HuH-7 (cell line): ENCODE measurements around the gene SPATA2L.
"Not testable (repeated sequence)": the region's sequence is repeated elsewhere in the genome, so short reads cannot be mapped to it uniquely, and the experiment has no call there.

ENCODE experiments used
- DNase-seq: peaks from one replicate; pipeline ENCODE4 v3.0.0; 2011; ENCODE audit warnings: low spot score

The SPATA2L gene

DNA sequence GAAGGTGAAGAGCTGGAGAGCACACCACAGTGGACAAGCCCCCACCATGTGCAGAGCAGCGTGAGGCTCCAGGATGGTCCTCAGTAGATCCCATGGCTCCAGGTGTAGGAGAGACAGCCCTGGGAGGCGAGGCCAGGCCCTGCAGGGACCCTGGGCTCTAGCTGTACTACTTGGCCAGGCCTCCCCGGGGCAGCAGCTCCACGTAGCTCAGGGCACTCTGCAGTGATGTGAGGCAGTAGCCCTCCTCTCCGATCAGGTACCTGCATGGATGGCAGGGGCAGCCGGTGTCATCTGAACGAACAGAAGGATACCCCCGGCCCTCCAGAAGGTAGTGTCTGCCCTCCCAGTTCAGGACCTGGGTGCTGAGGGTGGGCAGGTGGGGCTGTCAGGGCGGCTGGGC is 6.2 kb upstream of the SPATA2L start:
- no peak for DNase-seq

DNA sequence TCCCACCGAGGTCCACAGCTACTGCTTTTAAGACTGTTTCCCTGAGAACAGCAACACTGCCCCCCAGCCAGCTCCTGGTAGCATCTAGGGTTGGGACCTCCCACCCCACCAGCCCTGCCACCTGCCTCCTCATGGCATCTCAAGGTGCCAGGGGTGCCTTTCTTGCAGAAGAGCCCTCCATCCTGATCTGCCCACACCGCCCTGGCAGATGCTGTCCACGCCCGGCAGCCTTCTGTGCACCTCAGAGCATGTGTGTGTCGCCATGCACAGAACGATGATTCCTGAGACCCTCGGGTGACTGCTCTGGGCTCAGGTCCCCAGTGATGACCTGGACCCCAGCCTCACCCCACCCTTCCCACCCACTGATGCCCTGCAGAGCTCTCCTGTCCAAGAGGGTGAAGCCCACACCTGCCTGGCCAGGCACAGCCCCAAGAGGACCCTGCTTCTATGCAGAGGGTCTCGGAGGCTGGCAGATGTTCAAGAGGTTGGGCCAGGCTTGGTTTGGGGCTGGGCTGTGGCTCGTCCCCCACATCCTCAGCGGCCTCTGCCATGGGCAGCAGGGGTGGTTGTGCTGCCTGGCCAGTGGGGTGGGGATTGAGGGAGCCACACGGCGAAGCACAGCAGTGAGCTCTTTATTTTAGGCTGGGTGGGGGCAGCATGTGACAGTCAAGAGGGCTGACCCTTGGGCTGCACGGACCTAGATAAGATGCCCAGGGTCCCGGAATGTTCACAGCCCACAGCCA is 5.2 kb upstream of the SPATA2L start:
- no peak for DNase-seq

DNA sequence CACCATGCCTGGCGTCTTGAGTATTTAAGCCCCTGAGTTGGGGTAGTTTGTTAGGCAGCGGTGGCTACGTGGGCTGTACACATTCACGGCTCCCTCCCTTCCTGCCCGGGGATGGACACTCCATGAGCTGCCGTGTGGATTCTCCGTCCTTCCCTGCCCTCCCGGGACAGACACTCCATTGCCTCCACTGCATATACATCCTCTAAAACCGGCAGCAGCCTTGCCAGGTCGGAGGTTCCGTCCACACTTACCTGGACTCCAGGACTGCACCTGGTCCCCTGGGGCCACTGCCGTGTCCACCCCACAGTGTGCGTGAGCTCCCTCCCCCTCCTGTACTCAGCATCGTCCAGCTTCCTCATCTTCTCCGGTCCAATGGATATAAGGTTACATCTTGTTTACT is 3.5 kb upstream of the SPATA2L start:
- DNase-seq, result no peak

DNA sequence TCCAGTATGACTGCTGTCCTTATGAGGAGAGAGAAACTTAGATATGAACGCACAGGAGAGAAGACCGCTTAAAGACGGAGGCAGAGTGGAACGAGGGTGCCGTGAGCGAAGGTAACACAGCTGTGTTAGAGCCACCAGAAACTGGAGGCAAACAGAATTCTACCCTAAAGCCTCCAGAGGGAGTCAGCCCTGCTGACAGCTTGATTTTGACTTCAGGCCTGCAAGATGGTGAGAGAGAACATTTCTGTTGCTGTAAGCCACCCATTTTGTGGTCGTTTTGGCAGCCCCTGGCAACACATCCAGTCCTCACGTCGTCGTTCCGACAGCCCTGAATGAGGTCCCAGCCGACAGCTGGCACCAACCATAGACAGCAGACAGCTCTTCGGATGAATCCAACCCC is 2.8 kb upstream of the SPATA2L start:
- DNase-seq, result no peak

DNA sequence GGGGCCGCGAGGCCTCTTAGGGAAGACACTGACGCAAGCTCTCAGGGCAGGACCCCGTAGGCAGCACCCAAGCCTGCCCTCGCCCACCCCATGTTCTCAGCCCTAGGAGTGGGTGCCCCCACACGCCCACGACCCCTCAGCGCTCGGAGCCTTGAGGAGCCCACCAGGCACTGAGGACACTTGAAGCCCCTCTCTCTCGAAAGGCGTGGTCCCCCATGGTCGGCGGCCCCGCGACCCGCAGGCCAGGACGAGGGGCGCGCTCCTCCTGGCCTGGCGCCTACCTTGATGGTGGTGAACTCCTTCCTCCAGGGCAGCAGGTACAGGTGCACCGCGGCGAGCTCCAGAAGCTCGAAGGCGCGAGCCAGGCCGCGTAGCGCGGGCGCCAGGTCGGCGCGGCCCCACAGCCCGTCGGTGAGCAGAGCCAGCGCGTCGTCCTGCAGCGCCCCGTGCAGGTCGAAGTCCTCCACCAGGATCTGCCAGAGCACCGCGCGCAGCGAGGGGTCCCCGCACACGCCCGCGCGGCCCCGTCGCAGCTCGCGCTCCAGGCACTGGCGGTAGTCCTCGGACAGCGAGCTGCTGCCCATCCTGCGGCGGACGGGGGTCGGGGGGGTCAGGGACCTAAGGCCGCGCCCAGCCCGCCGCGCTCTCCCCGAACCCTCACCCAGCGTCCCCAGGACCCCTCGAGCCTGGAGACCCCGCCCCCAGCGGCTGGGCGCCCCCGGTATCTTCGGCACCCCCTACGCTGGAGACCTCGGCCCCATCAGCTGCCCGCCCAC is 668 bp downstream of the SPATA2L start:
- peak; percentile 80 for DNase-seq

DNA sequence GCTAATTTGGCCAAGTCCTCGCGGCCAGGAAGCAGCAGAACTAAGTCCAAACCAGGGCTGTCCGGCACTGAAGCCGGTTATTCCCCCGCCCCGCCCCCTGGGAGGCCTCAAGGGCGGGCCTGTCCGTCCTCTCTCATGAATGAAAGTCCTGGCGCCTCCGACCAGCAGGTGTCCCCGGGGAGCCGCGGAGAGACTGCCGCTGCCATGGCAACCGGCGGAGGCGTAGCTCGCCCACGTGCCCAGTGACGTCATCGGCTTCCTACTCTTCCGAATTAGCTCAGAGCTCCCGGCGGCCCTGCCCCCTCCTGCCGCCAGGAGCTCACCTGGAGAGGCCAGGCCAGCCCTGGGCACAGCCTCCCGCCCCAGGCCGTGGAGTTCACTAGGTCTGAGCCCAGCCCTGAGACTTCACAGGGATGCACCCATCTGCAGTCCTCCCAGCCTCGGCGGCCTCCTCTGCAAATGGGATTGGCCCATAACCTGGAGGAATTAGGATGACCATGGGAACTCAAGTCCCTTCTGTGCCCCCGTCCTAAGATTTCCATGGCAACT is 1.3 kb downstream of the SPATA2L start:
- peak; percentile 98 for DNase-seq

DNA sequence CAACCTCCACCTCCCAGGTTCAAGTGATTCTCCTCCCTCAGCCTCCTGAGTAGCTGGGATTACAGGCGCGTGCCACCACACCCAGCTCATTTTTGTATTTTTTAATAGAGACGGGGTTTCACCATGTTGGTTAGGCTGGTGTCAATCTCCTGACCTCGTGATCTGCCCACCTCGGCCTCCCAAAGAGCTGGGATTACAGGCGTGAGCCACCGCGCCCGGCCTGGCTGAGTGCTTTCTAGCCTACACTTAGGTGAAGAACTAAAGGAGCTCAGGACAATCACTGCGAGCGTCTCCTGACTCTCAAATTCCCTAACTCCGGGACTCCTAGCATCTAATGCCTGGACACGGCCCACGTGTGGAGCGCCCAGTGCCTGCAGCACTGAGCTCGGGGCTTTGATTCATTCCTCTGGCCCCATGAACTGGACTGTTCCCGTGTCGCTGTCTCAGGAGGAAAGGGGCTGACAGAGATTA is 1.8 kb downstream of the SPATA2L start:
- not testable (repeated sequence) for DNase-seq

DNA sequence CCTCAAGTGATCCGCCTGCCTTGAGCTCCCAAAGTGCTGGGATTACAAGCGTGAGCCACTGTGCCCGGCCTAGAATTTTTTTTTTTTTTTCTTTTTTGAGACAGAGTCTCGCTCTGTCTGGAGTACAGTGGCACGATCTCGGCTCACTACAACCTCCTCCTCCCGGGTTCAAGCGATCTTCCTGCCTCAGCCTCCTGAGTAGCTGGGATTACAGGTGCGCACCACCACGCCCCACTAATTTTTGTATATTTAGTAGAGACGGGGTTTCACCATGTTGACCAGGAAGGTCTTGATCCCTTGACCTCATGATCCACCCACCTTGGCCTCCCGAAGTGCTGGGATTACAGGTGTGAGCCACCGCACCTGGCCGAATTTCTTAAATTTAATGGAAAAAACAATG is 2.8 kb downstream of the SPATA2L start:
- not testable (repeated sequence) for DNase-seq

DNA sequence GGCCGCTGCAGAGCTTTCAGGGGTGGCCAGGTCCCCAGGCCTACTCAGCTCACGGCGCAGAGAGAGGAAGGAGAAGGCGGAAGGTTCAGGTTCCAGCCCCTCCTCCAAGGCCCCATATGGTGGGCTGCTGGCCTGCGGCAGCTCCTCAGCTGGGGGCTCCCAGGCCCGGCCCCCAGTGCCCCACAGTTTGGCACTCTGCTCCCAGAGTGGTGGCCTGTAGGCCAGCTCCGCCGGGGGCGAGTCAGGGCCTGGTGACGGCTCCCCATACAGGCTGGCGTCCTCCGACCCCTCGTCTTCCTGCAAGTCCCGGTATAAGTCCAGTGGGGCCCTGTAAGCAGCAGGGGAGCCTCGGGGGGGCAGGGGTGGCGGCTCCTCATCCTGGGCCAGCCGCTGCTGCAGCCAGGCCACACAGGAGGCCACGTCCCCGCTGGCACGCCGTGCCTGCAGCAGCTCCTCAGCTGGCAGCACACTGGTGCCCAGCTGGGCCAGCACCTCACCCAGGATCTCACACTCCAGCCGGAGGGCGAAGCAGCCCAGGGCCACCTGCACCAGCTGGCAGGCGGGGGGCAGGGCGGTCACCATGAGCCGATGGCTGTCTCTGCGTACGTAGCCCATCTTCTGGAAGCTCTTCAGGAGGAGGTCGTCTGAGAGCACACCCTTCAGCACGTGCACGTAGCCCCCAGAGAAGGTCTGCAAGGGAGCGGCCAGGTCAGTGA is 3.7 kb downstream of the SPATA2L start:
- DNase-seq, result no peak

DNA sequence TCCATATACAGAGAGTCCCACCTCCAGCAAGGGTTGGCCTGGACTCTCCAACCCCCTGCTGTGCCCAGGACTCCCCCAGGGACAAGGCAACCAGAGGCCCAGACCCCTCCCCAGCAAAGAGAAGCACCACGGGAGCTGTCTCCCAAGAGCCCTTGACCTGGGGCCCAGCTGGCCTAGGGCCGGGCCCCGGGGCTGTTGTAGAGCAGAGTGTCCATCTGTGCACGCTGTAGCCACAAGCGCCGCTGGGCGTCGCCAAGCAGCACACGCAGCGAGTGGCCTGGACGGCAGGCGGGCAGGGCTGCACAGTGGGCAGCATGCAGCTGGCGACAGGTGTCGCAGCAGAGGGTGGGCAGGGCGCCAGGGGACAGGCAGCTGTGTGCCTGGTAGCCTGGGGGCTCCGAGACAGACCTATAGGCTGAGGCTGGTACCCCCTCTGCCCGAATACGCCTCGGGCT is 4.3 kb downstream of the SPATA2L start:
- DNase-seq, result no peak

DNA sequence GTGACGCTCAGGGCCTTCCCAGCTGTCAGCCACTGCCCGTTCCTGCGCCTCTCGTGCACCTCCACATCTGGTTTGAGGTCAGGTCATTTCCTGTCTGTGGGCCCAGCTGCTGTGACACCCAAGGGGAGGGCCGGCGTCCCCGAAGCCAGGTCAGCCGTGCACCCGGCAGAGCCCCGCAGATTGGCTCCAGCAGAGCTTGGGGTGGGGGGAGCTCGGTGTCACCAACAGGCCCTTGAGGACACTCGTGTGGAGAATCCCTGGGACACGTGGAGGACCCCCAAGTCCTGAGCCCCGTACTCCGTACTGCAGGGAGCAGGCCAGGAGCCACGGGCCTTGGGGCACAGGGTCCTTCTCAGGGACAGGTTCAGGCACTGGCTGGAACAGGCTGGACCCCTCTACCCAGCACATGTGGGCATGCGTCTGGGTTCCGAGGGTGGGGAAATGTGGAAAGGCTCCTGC is 4.8 kb downstream of the SPATA2L start:
- no peak for DNase-seq

DNA sequence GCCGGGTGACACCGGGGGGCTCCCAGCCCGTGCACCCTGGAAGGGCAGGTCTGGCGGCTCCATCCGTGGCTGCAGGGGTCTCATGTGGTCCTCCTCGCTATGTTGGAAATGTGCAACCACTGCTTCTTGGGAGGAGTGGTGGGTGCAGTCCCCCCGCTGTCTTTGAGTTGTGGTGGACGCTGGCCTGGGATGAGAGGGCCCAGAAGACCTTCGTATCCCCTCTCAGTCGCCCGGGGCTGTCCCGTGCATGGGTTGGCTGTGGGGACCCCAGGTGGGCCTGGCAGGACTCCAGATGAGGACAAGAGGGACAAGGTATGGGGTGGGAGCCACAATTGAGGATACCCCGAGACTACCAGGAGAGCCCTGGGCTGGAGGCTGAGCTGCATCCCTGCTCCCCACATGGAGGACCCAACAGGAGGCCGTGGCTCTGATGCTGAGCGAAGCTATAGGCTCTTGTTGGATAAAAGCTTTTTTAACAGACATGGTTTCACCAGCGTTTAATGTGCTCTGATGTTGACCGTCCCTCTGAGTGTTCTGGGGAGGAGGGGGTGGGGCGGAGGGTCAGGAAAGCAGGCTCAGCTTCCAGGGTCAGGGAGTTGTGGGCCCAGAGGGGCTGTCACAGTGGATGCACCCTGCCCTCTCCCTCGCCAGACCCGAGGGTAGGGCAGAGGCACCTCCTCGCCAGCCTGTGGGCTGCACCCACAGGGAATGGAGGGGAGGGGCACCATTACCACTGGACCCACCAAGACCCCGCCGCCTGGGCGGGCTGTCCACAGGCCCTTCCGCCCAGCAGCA is 5.4 kb downstream of the SPATA2L start:
- no peak for DNase-seq

DNA sequence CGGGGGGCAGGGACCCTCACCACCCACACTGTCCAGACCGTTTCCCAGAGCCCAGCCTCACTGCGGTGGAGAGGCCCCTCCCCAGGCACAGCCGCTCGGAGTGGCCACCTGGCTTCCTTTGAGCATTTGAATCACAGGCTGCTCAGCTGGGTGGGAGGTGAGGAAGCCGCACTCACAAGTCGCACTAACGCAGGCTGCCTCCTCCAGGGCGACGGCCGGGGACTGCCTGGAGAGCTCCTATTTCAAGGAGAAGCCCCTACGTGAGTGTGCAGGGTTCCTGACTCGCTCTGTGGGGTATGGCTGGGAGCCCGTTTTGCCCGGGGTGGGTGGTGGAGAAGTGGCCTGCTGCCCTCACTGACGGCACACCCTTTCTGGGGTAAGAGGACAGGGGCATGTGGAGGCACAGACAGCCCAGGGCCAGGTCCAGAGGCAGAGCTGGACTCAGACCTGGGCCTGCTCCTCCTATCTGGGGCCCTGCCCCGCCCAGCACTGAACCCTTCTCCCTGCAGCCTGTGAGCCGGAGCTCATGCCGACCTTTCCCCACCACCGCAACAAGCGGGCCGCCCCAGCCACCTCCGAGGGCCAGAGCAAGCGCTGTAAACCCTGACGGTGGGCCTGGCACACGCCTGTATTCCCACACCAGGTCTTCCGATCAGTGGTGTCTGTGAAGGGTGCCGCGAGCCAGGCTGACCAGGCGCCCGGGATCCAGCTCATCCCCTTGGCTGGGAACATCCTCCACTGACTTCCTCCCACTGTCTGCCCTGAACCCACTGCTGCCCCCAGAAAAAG is 6.2 kb downstream of the SPATA2L start:
- no peak for DNase-seq

DNA sequence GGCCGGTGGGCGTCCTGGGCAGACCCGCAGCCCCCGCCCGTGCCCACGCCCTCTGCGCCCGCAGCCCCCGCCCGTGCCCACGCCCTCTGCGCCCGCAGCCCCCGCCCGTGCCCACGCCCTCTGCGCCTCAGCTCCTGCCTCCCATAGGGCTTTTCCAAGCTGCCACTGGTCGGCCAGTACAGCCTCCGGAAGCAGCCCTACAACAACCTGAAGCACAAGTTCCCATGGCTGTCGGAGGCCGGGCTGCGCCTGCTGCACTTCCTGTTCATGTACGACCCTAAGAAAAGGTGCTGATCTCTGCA is 6.8 kb downstream of the SPATA2L start:
- DNase-seq, result not testable (repeated sequence)

DNA sequence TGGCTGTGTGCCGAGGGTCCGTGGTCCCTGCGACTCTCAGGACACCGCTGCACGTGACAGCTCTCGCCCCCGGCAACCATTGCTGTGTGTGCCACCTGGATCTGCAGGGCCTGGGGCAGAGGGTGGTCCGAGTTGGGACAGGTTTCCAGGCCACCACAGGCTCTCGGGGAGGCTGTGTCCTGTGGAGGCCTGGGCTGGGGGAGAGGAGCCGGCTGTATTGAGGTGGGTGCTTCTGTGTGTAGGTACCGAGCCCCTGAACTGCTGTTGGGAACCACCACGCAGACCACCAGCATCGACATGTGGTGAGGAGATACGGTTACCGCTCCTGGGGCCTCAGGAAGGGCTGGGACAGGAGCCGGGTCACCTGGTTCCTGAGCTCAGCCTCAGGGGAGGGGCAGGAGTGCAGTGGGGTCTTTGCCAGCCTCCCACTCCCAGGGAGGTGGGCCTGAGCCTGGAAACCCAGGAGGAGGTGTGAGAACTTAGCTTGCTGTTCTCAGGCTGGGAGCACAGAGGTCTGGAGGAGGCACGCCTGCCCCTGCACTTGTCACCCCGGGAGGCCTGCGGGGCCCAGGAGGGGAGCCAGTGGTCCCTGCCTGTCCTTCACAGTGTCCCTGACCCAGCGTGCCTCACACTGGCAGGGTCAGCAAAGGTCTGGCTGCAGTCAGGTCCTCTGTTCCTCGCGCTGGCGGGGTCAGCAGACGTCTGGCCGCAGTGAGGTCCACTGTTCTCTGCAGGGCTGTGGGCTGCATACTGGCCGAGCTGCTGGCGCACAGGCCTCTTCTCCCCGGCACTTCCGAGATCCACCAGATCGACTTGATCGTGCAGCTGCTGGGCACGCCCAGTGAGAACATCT is 7.3 kb downstream of the SPATA2L start:
- DNase-seq, result no peak

DNA sequence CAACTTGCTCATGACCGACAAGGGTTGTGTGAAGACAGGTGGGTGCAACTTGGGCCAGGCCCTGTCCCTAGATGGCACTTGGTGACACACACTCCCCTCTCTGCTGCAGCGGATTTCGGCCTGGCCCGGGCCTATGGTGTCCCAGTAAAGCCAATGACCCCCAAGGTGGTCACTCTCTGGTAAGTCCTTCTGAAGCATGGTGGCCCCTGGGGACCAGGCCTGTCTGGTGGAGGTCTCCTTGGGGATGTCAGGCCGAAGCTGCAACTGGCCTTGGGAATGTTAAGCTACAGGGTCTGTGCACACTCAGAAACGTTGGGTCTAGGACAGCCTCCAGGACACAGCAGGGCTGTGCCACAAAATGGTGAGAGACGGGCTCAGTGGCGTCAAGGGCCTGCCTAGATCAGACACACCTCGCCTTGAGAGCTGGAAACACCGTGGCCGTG is 8.2 kb downstream of the SPATA2L start:
- DNase-seq, result no peak

DNA sequence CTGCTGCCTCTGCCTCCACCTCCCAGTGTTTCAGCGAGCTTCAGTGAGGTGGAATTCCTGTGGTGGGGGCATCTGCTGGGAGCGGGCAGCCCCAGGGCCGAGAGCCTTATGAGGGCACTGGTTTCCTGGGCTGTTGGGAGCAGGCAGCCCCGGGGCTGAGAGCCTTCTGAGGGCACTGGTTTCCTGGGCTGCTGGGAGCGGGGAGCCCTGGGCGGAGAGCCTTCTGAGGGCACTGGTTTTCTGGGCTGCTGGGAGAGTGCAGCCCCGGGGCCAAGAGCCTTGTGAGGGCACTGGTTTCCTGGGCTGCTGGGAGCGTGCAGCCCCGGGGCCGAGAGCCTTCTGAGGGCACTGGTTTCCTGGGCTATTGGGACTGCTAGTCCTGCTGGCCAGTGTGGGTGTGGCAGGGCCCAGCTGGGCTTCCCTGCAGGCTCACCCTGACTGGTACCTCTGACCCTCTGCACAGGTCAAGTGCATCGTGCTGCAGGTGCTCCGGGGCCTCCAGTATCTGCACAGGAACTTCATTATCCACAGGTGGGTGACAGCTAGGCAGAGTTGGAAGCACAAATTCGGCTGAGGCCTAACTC is 9.4 kb downstream of the SPATA2L start:
- DNase-seq, result no peak

DNA sequence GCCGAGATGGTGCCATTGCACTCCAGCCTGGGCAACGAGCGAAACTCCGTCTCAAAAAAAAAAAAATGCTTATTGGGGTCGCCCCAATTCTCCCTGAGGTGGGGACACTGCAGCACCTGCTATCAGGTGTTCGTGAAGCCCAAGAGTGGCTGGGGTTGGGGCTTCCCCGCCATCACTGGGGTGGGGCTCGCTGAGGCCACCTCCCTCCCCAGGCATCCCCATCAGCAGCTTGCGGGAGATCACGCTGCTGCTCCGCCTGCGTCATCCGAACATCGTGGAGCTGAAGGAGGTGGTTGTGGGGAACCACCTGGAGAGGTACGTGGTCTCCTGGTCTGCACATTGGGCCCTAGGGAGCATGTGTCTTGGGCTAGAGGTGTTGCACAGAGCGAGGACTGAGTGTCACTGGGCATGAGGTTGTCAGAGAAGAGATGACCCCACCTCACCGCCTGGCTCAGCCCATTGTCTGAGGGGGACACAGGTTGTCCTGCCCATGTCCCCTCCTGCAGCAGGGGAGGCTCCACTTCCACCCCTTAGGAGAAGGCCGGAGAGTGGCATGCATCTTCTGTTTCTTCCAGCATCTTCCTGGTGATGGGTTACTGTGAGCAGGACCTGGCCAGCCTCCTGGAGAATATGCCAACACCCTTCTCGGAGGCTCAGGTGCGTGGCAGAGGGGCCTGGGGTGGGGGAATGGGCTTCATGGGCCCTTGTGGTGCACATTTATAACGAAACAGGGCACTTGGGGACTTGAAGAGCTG is 10.1 kb downstream of the SPATA2L start:
- DNase-seq, result no peak
